SK-N-SH (cell line): ENCODE data around the gene PDGFRB. TPM values are rescaled to one million over a fixed set of nuclear protein-coding genes. Genes with fewer than 3 reads are reported as not detected.

Experiments
- CTCF ChIA-PET: fragments of 300-600, 350-600 bp; formaldehyde crosslinking; extraction: SDS; loops from one replicate; lab custom pipeline; 2021; lab: Yijun Ruan, JAX
- POLR2A ChIA-PET: fragments of 350-600 bp; sonication (Branson Sonifier 250); formaldehyde crosslinking; extraction: SDS; loops from one replicate; lab custom pipeline; 2020; ENCODE audit warnings: antibody characterized with exemption, inconsistent platforms; lab: Yijun Ruan, JAX
- DNase-seq: peaks from one replicate; pipeline ENCODE4 v3.0.0; 2012
- H2AFZ ChIP-seq: fragments of 200-600 bp; sonication (generic); 2 replicates; pipeline ENCODE4 v1.8.1; 2016; ENCODE audit warnings: antibody characterized with exemption, mild to moderate bottlenecking, low read depth
- H3F3A ChIP-seq: fragments of 200-600 bp; sonication (generic); replicated peaks from 2 replicates; pipeline ENCODE3; 2016; ENCODE audit warnings: antibody characterized with exemption, mild to moderate bottlenecking; ENCODE audit not compliant: insufficient read depth
- H3K27ac ChIP-seq, 2 experiments: fragments of 200-500 bp in 1 of 2; fragments of 200-600 bp in 1 of 2; sonication (Bioruptor generic) in 1 of 2; sonication (generic), shearing (Covaris generic) in 1 of 2; 2 replicates each; pipeline versions ENCODE4 v1.5.1 to v1.6.1; 2014 to 2016; ENCODE audit warnings: low read depth in 2 of 2, inconsistent platforms in 1 of 2, low read length in 1 of 2, mild to moderate bottlenecking in 1 of 2, mixed read lengths in 1 of 2
- H3K27me3 ChIP-seq: fragments of 200-600 bp; sonication (generic), shearing (Covaris generic); 2 replicates; pipeline ENCODE4 v1.6.1; 2016; ENCODE audit warnings: mixed run types; ENCODE audit not compliant: insufficient read depth
- H3K36me3 ChIP-seq, 2 experiments: fragments of 200-500 bp in 1 of 2; fragments of 200-600 bp in 1 of 2; sonication (Bioruptor generic) in 1 of 2; sonication (generic) in 1 of 2; replicated peaks in 1 of 2; 2 replicates each; pipeline versions ENCODE3 to v1.5.1; 2014 to 2016; ENCODE audit warnings: low read length in 1 of 2, mild to moderate bottlenecking in 1 of 2; ENCODE audit not compliant: insufficient read depth in 2 of 2, control insufficient read depth in 1 of 2
- H3K4me1 ChIP-seq, 2 experiments: fragments of 200-500 bp in 1 of 2; fragments of 200-600 bp in 1 of 2; sonication (Bioruptor generic) in 1 of 2; sonication (generic), shearing (Covaris generic) in 1 of 2; 2 replicates each; pipeline versions ENCODE4 v1.5.1 to v1.6.1; 2014 to 2016; ENCODE audit warnings: low read depth in 1 of 2, low read length in 1 of 2, mixed run types in 1 of 2; ENCODE audit not compliant: insufficient read depth in 2 of 2, control insufficient read depth in 1 of 2
- H3K4me2 ChIP-seq: fragments of 200-600 bp; sonication (generic), shearing (Covaris generic); 2 replicates; pipeline ENCODE4 v1.6.1; 2017; ENCODE audit warnings: mixed run types
- H3K4me3 ChIP-seq, 2 experiments: fragments of 200-500 bp in 1 of 2; fragments of 200-600 bp in 1 of 2; sonication (Bioruptor generic) in 1 of 2; sonication (generic), shearing (Covaris generic) in 1 of 2; 2 replicates each; pipeline versions ENCODE4 v1.5.1 to v1.8.1; 2014 to 2016; ENCODE audit warnings: low read depth in 2 of 2, inconsistent platforms in 1 of 2, low read length in 1 of 2, mild to moderate bottlenecking in 1 of 2, mixed read lengths in 1 of 2, moderate library complexity in 1 of 2
- H3K79me2 ChIP-seq: fragments of 200-600 bp; sonication (generic); 2 replicates; pipeline ENCODE4 v1.8.1; 2017; ENCODE audit warnings: mild to moderate bottlenecking; ENCODE audit not compliant: insufficient read depth
- H3K9ac ChIP-seq: fragments of 200-600 bp; sonication (generic); 2 replicates; pipeline ENCODE4 v1.6.1; 2017; ENCODE audit warnings: mixed run types
- H3K9me2 ChIP-seq: fragments of 200-600 bp; sonication (generic); 2 replicates; pipeline ENCODE4 v1.6.1; 2017; ENCODE audit warnings: mixed run types
- H3K9me3 ChIP-seq: fragments of 200-600 bp; sonication (generic); 2 replicates; pipeline ENCODE4 v1.6.1; 2017; ENCODE audit warnings: mixed run types, mild to moderate bottlenecking, moderate library complexity
- H4K20me1 ChIP-seq: fragments of 200-600 bp; sonication (generic); 2 replicates; pipeline ENCODE4 v1.6.1; 2017; ENCODE audit warnings: mild to moderate bottlenecking, mixed run types; ENCODE audit not compliant: insufficient read depth
- ELF1 ChIP-seq: IDR thresholded peaks from 2 replicates; pipeline ENCODE4 v1.4.0; 2012
- FOXJ3 ChIP-seq: sonication (generic); formaldehyde crosslinking; IDR thresholded peaks from 2 replicates; pipeline ENCODE4 v1.5.1; 2020; ENCODE audit warnings: mild to moderate bottlenecking, missing genetic modification reagents
- GATA2 ChIP-seq: sonication (generic); formaldehyde crosslinking; IDR thresholded peaks from 2 replicates; pipeline ENCODE4 v1.5.0; 2020; ENCODE audit warnings: mild to moderate bottlenecking, missing genetic modification reagents
- IRF3 ChIP-seq: fragments of 150-350 bp; IDR thresholded peaks from 2 replicates; pipeline ENCODE4 v1.6.1; 2016; ENCODE audit warnings: mild to moderate bottlenecking, low read depth, low read length
- MEF2A ChIP-seq: IDR thresholded peaks from 2 replicates; pipeline ENCODE4 v1.4.0; 2012; ENCODE audit warnings: low read depth, borderline replicate concordance
- MXI1 ChIP-seq: IDR thresholded peaks from 2 replicates; pipeline ENCODE4 v1.6.1; 2012; ENCODE audit warnings: mild to moderate bottlenecking, low read depth, low read length, improper control_type of control experiment
- NRF1 ChIP-seq: IDR thresholded peaks from 2 replicates; pipeline ENCODE4 v1.6.1; 2012; ENCODE audit warnings: low read depth, mild to moderate bottlenecking, low read length
- RAD21 ChIP-seq: IDR thresholded peaks from 2 replicates; pipeline ENCODE4 v1.6.1; 2012; ENCODE audit warnings: mild to moderate bottlenecking, low read length
- TAF1 ChIP-seq: IDR thresholded peaks from 2 replicates; pipeline ENCODE4 v1.6.1; 2012; ENCODE audit warnings: low read depth, mild to moderate bottlenecking, low read length, moderate library complexity, borderline replicate concordance
- YY1 ChIP-seq: IDR thresholded peaks from 2 replicates; pipeline ENCODE4 v1.4.0; 2012; ENCODE audit warnings: low read depth, mild to moderate bottlenecking
- ZBTB33 ChIP-seq: IDR thresholded peaks from 2 replicates; pipeline ENCODE4 v1.4.0; 2012; ENCODE audit warnings: low read depth, borderline replicate concordance
- WGBS: methylation state at CpG from one replicate; pipeline ENCODE4 v1.1.6; 2017; ENCODE audit warnings: low lambda C conversion rate; 5-methylcytosine and 5-hydroxymethylcytosine counted together
- polyA plus RNA-seq, 3 experiments: library from polyadenylated mRNA; depleted of rRNA; stranded (reverse); fragments of >200 nt; gene quantifications; 2 replicates each; pipeline ENCODE4 v1.2.3, GENCODE V29; 2012
- TF ChIP-seq, protein P1 (sequence below): IDR thresholded peaks from 2 replicates; pipeline ENCODE4 v1.6.1; 2012; ENCODE audit warnings: mild to moderate bottlenecking, low read depth, low read length, moderate library complexity

PDGFRB gene
- polyA plus RNA-seq, 1 of the 3 experiments (the other 2 are of a cell fraction): 32.1 TPM

DNA sequence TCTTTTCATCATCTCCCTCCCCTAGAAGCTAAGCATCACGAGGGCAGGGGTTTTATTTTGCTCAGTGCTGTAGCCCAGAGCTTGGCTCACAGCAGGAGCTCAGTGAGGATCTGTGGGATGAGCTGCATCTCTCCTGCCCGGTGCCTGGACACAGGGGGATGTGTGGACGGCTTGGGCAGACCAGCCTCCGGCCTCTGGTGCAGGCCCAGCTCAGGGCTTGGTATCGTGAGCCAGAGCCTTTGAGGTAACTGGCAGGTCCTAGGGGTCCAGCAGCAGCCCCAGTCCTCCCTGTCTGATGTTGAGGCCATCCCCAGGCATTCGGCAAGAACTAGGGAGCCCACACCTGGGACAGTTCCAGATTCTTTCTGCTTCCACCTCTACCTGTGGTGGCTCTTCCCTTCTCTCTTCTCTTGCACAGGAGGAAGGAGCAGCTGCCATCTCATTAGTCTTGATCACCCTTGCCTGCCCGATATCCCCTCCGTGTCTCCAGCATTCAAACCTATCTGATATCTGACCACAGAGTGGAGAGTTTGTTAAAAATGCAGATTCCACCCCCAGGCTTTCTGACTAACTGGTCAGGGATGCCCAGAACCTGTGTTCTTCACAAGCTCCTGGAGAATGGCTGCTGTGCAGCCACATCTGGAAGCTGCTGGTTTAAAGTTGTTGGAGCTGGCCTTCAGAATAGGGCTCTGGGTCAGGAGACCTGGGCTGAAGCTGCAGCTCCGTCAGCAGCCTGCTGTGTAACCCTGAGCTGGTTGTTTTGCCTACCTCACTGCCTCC lies 26.3 kb upstream of the PDGFRB start:
- POLR2A ChIA-PET: no interaction called here
- Histone ChIP-seq H2AFZ (no peak overlapping the region), H3F3A (no peaks in the 10 kb centered on the region), H3K27me3 (no peaks in the 10 kb centered on the region), H4K20me1 (no peaks in the 10 kb centered on the region), H3K4me2 (no peak overlapping the region), H3K4me1 (peaks cover 0 to 2% of the 10 kb centered on the region in 2 experiments; a peak in 1 of 4 replicates), H3K4me3 (no peak overlapping the region), H3K9ac (no peak overlapping the region), H3K79me2 (no peaks in the 10 kb centered on the region), H3K27ac (no peak overlapping the region), H3K36me3 (no peaks in the 10 kb centered on the region), H3K9me2 (no peaks in the 10 kb centered on the region), H3K9me3 (no peaks in the 10 kb centered on the region)
- 86% methylated on average over 6 of the region's 9 CpGs for WGBS
- TF ChIP-seq GATA2 (CRISPR knock-in tag) (no peak), RAD21 (no peak), MXI1 (no peak), MEF2A (no peak), IRF3 (no peak), ELF1 (no peak), YY1 (no peak), TAF1 (no peak), NRF1 (no peak), FOXJ3 (CRISPR knock-in tag) (no peak), ZBTB33 (no peak)
- TF ChIP-seq, protein P1, sequence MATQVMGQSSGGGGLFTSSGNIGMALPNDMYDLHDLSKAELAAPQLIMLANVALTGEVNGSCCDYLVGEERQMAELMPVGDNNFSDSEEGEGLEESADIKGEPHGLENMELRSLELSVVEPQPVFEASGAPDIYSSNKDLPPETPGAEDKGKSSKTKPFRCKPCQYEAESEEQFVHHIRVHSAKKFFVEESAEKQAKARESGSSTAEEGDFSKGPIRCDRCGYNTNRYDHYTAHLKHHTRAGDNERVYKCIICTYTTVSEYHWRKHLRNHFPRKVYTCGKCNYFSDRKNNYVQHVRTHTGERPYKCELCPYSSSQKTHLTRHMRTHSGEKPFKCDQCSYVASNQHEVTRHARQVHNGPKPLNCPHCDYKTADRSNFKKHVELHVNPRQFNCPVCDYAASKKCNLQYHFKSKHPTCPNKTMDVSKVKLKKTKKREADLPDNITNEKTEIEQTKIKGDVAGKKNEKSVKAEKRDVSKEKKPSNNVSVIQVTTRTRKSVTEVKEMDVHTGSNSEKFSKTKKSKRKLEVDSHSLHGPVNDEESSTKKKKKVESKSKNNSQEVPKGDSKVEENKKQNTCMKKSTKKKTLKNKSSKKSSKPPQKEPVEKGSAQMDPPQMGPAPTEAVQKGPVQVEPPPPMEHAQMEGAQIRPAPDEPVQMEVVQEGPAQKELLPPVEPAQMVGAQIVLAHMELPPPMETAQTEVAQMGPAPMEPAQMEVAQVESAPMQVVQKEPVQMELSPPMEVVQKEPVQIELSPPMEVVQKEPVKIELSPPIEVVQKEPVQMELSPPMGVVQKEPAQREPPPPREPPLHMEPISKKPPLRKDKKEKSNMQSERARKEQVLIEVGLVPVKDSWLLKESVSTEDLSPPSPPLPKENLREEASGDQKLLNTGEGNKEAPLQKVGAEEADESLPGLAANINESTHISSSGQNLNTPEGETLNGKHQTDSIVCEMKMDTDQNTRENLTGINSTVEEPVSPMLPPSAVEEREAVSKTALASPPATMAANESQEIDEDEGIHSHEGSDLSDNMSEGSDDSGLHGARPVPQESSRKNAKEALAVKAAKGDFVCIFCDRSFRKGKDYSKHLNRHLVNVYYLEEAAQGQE: no peak
- CTCF ChIA-PET: interaction anchor here (1.0 to 3.7 kb wide), 5 partner anchors 9 to 168 kb away, joined by 3 to 13 read pairs (median 5); no protein-coding TSS in a partner anchor
- DNase-seq: no peak
